GM19372 (cell line): ENCODE data around the gene PCSK4.
"Not testable (repeated sequence)": the region's sequence is repeated elsewhere in the genome, so short reads cannot be mapped to it uniquely, and the experiment has no call there.

ENCODE experiments used
- ATAC-seq: cut with Tn5 transposase; IDR thresholded peaks from one replicate; pipeline ENCODE4 v1.9.1; 2021; ENCODE audit warnings: mild to moderate bottlenecking, low read depth, moderate library complexity; ENCODE audit not compliant: unreplicated experiment

Gene PCSK4

GRCh38 chr19:1505991-1506881 is 16.1 kb upstream of the PCSK4 start:
- no peak for ATAC-seq

DNA sequence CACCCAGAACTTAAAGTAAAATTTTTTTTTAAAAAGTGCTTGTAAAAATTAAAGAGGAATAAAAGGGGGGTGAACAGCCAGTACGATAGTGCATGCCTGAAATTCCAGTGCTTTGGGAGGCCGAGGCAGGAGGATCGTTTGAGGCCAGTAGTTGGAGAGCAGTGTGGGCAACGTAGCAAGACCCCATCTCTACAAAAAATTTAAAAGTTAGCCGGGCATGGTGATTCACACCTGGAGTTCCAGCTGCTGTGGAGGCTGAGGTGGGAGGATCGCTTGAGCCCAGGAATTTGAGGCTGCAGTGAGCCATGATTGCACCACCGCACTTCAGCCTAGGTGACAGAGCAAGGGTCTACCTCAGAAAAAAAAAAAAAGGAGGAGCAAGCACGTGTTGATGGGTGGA is 14.9 kb upstream of the PCSK4 start:
- no peak for ATAC-seq

- ATAC-seq = no peak
Measured at GRCh38 chr19:1503925-1504773, 14.0 kb upstream of the PCSK4 start.

DNA sequence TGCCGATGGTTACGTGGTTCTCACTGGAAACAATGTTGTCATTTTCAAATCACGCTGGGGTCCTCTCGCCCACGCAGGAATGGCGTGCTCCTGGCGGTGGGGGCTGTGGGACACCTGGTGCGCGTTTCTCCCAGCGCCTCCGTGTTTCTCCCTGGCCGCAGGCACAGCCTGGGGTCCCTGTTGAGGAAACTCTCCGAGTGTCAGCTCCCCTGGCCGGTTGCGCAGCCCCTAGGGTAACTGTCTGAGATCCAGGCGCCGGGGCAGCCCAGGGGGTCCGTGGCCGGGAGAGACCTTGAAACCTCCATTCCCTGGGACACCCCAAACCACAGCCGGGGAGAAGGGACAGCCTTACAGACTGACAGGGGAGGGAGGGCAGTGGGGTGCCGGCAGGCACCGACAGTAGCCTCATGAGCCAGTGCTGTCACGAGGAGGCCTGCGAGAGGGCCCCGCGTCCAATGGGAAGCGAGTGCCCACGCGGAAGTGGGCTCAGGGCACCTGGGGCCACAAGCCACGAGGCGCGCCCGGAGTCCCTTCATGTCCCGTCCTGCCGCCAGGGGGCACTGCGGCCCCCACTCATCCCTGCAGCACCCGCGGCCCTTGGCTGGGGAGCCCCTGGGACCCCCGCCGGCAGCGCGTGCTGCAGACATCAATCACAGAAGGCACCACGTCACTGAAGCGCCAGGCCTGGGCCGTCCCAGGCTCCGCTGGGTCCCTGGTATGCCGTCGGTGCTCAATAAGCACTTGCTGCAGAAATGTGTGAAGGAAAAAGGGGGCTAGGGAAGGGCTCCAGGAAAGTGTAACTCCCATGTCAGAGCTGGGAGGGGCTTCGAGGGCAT is 13.2 kb upstream of the PCSK4 start:
- ATAC-seq = no peak

DNA sequence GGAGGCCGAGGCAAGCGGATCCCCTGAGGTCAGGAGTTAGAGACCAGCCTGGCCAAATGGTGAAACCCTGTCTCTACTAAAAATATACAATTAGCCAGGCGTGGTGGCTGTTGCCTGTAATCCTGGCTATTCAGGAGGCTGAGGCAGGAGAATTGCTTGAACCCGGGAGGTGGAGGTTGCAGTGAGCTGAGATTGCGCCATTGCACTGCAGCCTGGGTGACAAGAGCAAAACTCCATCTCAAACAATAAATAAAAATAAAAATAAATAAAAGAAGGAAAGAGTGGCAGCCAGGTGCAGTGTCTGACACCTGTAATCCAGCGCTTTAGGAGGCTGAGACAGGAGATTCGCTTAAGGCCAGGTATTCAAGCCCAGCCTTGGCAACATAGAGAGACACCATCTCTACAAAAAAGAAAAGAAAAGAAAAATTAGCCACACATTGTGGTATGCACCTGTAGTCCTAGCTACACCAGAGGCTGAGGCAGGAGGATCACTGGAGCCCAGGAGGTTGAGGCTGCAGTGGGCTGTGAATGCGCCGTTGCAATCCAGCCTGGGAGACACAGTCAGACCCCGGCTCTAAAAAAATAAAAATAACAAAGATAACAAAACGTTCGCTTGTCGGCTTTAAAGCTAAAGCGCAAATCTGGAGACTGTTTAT is 12.4 kb upstream of the PCSK4 start:
- no peak for ATAC-seq

DNA sequence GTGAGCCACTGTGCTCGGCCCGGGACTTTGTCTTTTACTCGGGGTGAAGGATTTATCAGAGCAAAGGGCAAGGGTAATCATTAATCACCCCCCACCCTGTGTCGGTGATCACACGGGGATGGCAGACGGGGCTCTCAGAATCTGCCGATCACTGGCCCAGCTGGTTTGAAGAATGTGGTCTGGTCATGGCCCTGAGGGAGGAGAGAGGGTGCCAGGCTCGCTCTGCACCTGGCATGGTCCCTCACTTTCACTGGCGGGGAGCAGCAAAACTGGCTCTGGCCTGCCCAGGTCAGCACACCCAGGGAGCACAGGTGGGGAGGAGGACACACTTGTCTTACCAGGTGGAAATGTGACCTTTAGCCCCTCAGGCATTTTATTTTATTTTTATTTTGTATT is 11.0 kb upstream of the PCSK4 start:
- ATAC-seq = no peak

DNA sequence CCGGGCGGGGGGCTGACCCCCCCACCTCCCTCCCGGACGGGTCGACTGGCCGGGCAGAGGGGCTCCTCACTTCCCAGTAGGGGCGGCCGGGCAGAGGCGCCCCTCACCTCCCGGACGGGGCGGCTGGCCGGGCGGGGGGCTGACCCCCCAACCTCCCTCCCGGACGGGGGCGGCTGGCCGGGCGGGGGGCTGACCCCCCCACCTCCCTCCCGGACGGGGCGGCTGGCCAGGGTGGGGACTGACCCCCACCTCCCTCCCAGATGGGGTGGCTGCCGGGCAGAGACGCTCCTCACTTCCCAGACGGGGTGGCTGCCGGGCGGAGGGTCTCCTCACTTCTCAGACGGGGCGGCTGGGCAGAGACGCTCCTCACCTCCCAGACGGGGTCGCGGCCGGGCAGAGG is 9.1 kb upstream of the PCSK4 start:
- not testable (repeated sequence) for ATAC-seq

GRCh38 chr19:1497578-1498235 is 7.6 kb upstream of the PCSK4 start:
- no peak for ATAC-seq

- no peak for ATAC-seq
Measured at GRCh38 chr19:1496714-1497577, 6.8 kb upstream of the PCSK4 start.

GRCh38 chr19:1495799-1496713 is 5.9 kb upstream of the PCSK4 start:
- no peak for ATAC-seq

GRCh38 chr19:1495051-1495798 is 5.1 kb upstream of the PCSK4 start:
- ATAC-seq = no peak

- ATAC-seq = no peak
Measured at GRCh38 chr19:1494115-1494815, 4.1 kb upstream of the PCSK4 start.

DNA sequence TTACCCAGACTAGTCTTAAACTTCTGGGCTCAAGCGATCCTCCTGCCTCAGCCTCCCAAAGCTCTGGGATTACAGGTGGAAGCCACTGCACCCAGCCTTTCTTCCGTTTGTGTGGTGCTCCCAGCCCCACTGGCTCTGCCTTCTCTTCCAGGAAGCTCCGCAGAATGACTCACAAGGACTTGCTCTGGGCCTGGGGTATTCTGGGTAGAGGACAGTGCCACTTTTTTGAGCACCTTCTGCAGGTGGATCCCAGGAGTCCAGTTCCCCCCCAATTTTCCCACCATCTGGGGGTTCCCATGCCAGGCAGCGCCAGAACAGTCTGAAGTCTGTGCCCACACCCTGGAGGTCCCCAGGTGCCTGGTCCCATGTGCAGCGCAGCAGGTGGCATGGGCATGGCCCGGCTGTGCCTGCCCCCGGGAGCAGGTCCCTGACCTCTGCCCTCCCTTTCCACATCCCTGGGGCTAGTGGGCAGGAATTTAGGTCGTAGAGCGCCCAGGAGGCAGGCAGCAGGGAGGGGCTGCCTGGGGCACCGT is 2.4 kb upstream of the PCSK4 start:
- ATAC-seq = no peak

DNA sequence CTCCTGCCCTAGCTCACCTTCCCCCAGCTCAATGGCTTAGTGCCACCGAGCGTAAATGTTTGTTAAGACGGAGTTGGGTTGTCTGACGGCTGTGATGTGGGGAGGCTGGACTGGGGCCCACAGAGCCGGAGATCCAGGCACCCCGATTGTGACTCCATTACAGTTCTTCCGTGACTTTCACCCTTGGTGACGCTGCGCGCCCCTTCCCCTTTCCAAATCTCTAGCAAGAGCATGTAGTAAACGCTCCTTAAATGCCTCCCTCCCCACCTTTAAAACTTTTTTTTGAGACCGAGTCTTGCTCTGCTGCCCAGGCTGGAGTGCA is 1.7 kb upstream of the PCSK4 start:
- ATAC-seq = no peak

DNA sequence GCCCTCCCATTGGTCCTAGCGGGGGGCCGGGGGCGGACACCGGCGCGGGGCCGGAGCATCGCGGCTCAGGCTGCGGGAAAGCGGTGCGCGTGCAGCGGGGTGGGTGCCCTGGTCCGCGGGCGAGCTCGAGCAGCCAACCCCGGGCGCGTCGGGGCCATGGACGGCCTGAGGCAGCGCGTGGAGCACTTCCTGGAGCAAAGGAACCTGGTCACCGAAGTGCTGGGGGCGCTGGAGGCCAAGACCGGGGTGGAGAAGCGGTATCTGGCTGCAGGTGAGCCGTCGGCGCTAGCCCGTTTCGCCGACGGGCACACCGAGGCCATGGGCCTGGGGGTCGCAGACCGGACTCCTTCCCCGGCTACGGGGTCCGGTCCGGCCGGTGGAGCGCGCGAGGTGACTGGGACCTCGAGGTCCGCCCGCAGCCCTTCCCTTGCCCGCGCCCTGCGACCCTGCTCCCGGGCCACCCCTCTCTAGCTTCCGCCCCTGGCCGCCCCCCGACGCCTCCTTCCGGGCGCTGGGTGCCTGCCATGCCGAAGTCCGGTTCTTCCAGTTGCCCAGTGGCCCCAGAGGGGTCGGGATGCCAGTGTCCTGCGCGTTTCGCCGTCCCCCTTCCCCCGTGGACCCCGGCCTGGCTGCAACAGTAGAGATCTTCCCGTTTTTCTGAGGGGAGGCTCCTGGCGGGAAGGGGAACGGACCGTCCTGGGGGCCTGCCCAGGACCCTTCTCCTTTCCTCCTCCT is 1.1 kb upstream of the PCSK4 start, which contains the start of gene REEP6:
TSS of gene REEP6 (plus strand) at position 68 of the 735 bp plus-strand sequence. CDS start at position 157, 89 bp downstream.
- ATAC-seq = no peak
